Measurements from ENCODE around the gene PAPOLA.
"Not testable (repeated sequence)": the region's sequence is repeated elsewhere in the genome, so short reads cannot be mapped to it uniquely, and the experiment has no call there.

PAPOLA gene

GRCh38 chr14:96501740-96502620 lies at the start of gene PAPOLA:
Gene PAPOLA, plus strand, starts transcription at chr14:96502382. Its CDS starts 211 bp downstream, at chr14:96502593.
- DNase-seq = peak; percentile 94

DNA sequence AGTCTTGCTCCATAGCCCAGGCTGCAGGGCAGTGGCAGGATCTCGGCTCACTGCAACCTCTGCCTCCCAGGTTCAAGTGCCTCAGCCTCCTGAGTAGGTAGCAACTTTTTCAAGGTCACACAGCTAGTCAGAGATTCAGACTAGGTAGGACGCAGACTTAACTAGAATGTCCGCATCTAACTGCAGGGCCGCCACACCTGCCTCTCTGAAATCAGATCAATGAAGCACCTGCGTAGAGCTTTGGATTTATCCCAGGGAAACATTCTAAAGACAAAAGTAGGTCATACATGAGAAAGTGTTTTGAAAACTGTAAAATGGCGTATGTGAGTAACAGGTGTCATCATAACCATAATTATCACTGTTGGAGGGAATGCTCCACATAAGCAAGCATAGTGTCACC lies 49.5 kb upstream of the PAPOLA start:
- DNase-seq = no peak

DNA sequence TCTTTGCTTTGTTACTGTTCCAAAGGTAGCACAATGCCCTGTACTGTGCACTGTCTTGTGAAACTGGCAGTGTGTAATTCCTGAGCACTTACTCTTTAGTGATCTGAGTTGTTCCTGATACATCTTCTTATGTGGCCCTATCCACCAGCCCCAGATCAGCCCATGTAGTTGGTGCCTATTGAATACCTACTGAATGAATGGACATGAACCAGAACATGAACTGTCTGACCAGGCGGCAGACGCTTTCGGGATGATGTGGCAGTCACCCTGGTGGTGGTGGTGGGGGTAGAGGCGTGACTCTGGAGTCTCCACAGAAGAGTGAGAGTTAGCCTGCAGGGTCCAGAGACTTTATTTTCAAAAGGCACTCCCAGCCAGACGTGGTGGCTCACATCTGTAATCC lies 46.6 kb upstream of the PAPOLA start:
- DNase-seq = no peak

GRCh38 chr14:96459851-96460250 lies 42.3 kb upstream of the PAPOLA start:
- DNase-seq = no peak

DNA sequence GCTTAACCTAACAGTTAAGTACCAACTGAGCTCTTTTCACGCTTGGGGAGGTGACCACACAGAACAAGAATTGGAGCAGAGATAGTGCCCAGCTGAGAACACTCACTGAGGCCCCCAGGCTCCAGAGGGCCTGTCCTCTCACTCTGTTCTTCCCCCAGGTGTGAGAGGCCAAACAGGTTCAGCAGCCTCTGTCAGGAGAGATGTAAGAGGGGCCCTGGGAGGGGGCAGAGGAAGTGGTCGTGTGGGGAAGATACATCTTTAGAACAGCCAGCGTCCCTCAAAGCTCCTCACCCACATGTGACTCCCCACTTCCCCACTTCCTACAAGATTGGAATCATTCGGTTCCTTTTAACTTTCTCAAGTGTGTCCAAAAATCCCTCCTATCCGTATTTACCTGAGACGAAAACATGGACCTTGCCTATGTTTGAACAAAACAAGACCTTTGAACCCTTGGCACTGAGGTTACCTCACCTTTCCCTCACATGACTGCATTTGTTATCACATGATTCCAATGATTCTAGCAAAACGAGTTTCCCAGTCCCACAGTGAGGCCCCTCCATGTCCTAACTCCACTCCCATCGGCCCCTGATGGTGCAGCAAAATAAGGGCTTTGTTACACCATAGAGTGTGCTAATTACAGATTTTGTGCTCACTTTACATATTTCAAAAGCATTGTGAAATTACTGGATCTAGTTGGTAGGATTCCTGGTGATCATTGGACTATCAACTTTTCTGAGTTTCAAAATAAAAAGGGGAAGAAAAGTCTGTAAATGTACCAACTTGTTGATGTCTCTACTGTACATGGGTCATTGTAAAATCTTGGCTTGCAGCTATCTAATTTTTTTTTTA lies 40.0 kb upstream of the PAPOLA start:
- DNase-seq = no peak

- DNase-seq = no peak
These were observed 38.0 kb upstream of the PAPOLA start for GRCh38 chr14:96464136-96464535.

DNA sequence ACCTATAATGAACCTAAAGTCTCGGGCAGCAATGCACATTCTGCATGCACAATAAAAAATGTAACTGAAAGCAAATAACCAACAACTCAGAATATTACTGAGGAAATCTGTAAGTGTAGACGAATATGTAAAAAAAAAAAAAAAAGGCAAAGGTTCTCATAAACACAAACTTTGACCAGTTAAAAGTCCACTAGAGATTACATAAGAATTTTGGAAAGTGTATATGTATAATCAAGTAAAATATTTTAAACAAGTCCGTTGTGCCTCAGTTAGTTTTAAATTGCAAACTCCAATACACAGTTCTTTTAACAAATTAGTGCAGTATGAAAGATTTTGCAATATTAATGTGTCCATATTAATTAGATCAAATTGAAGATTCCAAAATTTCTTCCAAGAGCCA lies 35.3 kb upstream of the PAPOLA start:
- no peak for DNase-seq

GRCh38 chr14:96470331-96470730 lies 31.9 kb upstream of the PAPOLA start:
- no peak for DNase-seq

DNA sequence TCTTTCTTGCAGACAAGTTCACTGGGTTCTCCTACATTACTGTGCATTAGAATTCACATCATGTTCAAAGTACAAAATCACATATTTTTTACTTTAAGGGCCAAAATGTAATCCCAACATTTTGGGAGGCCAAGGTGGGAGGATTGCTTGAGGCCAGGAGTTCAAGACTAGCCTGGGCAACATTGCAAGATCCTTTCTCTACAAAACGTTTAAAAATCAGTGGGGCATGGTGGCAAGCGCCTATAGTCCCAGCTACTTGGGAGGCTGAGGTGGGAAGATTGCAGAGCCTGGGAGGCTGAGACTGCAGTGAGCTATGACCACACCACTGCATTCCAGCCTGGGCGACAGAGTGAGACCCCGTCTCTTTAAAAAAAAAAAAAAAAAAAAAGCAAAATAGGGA lies 31.2 kb upstream of the PAPOLA start:
- not testable (repeated sequence) for DNase-seq

DNA sequence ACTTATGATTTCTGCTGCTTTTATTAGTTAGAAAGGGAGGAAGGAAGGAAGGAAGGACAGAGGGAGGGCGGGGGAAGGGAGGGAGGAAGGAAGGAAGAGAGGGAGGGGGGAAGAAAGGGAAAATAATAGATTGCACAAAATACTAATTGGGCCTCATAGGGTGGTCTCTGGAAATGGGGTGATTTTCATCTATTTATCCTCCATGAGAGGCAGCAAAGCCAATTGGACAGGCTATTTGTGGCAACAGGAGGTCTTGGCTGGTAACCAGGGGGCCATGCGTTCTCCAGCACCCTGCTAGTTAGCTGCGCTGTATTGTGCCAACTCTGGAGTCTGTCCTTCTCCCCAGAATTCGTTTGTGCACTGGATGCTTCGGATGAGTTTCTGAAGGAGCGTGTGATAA lies 24.1 kb upstream of the PAPOLA start:
- DNase-seq = no peak

DNA sequence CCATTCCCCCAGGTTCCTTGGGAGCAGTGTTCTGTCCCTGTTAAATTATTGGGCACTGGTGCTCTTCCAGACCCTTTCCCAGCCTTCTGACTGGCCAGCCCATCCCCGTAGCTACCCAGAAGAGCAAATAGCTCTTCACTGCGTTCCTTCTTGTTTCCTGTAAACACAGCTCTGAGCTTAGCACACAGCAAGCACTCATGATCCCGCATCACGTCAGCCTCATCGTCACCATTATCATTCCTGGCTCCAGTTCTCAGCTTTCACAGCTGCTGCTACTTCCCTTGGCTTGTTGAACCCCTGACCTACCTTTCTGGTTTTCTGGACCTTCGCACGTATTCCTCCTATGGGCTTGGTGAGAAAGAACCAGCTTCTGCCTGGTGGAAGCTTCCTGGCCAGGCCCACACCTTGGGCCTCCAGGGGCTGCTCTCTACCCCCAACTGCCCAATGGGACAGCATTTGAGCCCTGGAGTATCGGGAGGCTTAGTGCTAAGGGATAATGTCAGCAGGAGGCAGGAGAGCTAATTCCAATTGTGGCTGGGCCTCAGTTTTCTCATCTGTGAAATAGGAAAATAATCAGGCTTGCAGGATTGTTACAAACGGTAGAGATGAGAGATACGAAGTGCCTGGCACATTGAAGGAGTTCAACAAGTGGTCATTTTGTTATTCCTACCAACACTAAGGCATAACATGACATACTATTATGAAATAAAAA lies 22.6 kb upstream of the PAPOLA start:
- no peak for DNase-seq

- no peak for DNase-seq
These were observed 20.4 kb upstream of the PAPOLA start for GRCh38 chr14:96481731-96482314.

DNA sequence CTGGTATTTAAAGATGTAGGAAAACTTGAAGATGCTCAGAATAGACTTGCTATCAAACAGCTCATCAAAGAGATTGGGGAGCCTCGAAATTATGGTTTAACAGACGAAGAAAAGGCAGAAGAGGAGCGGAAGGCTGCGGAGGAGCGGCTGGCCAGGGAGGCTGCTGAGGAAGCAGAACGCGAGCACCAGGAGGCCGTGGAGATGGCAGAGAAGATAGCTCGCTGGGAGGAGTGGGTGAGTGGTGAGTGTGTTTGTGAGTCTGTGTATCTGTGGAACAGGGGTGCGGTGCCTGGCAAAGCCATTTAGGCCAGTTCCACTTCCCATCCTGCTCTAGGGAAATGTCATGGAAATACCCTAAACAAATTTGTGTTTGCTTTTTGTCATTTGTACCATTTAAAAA lies 19.2 kb upstream of the PAPOLA start:
- no peak for DNase-seq

- DNase-seq = no peak
These were observed 17.8 kb upstream of the PAPOLA start for GRCh38 chr14:96484399-96484798.

- no peak for DNase-seq
These were observed 15.5 kb upstream of the PAPOLA start for GRCh38 chr14:96486705-96487104.

DNA sequence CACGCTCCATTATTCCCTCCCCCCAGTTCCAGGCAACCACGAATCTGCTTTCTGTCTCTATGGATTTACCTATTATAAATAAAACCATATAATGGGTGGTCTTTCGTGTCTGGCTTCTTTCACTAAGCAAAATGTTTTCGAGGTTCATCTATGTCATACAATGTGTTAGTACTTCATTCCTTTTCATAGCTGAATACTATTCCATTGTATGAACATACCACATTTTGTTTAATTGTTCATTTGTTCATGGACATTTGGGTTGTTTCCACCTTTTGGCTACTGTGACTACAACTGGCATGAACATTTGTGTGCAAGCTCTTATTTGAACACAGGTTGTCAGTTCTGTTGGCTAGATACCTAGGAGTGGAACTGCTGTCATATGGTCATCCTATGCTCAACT lies 12.9 kb upstream of the PAPOLA start:
- DNase-seq = no peak

- DNase-seq = no peak
These were observed 9.0 kb upstream of the PAPOLA start for GRCh38 chr14:96493178-96493577.

DNA sequence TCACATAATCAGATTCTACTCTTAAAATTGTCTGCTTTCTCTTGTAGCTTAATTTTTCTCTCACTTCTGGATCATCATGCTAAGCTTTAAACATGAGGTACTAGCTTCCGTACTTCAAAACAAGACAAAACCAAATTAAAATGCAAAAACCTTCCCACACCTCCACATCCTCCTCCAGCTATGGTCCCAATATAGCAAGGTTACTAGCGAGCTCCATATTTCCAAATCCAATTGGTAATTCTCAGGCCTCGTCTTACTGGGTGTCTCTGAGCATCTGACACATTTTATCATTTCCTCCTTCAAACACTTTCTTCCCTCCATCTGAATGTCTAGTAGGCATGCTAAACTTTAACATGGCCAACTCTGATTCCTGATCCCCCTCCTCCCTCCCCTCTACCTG lies 7.9 kb upstream of the PAPOLA start:
- DNase-seq = no peak

DNA sequence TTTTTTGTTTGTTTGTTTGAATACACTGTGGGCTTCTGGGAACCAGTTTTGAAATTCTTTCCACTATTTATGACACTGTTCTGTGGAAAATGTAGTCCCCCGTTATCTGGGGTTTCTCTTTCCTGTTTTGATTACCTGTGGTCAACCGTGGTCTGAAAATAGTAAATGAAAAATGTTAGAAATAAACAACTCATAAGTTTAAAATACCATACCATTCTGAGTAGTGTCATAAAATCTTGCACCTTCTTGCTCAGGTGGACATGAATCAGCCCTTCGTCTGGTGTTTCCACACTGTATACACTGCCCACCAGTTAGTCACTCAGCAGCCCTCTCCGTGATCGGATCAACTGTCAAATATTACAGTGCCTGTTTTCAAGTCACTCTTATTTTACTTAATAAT lies 5.1 kb upstream of the PAPOLA start:
- DNase-seq = no peak

GRCh38 chr14:96497586-96497985 lies 4.6 kb upstream of the PAPOLA start:
- no peak for DNase-seq

DNA sequence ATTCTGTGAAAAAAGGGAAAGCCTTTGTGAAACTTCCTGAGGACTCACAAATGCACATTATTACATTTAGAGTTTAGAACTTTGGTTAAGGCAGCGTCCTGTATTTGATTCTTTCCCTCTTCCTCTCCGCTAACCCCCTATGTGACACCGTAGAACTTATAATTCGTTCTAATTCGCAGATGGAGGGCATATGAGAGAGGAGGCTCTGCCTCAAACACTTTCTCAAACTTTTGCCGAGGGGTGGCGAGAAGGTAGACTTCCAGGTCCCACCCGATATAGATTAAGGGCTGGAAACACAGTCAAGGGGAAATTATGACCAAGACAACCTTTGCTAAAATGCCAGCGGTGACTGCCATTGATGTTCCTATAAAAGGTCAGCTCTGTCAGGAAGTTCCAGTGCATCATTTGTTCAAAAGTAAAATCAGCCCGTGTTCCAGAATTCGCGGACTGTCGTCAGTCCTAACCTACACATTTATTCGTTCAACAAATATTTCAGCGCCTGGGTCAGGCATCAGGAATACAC lies 904 bp upstream of the PAPOLA start:
- no peak for DNase-seq

DNA sequence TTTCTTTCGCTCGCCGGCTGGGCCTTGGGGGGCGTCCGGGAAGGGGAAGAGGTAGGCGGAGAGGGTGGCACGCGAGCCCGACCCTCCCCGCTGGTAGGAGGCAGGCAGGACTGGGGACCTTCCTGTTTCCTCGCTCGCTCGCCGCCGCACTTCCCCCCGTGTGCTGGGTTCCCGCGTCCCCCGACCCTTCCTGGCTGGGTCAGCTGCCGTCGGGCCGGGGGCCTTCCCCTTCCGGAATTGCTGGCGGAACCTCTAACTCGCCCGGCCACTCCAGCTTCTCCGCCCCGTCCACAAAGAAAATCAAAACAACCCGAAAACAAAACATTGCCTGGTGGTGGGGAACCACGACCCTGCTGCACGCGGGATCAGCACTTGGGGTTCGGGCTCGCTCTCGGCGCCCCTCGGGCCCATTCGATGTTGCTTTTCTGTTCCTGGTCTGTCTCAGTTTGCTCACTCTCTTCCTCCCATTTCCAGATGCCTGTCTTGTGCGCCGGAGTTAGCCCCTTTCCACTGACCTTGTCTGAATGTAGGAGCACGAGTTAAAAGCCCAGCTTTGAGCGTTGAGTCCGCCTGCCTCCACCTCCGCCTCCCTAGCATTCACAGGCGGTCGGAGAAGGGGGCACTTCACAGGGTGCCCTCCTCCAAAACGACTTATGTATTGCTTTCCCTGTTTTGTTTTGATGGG lies 581 bp downstream of the PAPOLA start:
- DNase-seq = no peak
